Activated CD4-positive, alpha-beta T cell treated with anti-CD3 and anti-CD28 coated beads, Interleukin-2, amount 50 U/mL, for 24 hours (primary cell): ENCODE measurements around the gene PIK3CG.
"Not testable (repeated sequence)": the region's sequence is repeated elsewhere in the genome, so short reads cannot be mapped to it uniquely, and the experiment has no call there.

ENCODE experiments used
- DNase-seq, 2 donors: peaks; one replicate each; pipeline ENCODE4 v3.0.0-alpha.2; 2020; ENCODE audit warnings: low read depth in 1 of 2, low spot score in 1 of 2

The PIK3CG gene

GRCh38 chr7:106885652-106886051 is 20.6 kb downstream of the PIK3CG start:
- DNase-seq = no peak

GRCh38 chr7:106887421-106887820 is 22.3 kb downstream of the PIK3CG start:
- no peak for DNase-seq

- no peak for DNase-seq
Measured at GRCh38 chr7:106888204-106888603, 23.1 kb downstream of the PIK3CG start.

- no peak for DNase-seq
Measured at GRCh38 chr7:106890952-106891351, 25.9 kb downstream of the PIK3CG start.

GRCh38 chr7:106891548-106892410 is 26.7 kb downstream of the PIK3CG start:
- no peak for DNase-seq

GRCh38 chr7:106893591-106893990 is 28.5 kb downstream of the PIK3CG start:
- no peak for DNase-seq

- no peak for DNase-seq
Measured at GRCh38 chr7:106895246-106895864, 30.3 kb downstream of the PIK3CG start.

GRCh38 chr7:106896231-106896630 is 31.1 kb downstream of the PIK3CG start:
- no peak for DNase-seq

- not testable (repeated sequence) for DNase-seq
Measured at GRCh38 chr7:106897553-106897952, 32.5 kb downstream of the PIK3CG start.

- DNase-seq = not testable (repeated sequence)
Measured at GRCh38 chr7:106898967-106899366, 33.9 kb downstream of the PIK3CG start.

- DNase-seq = no peak
Measured at GRCh38 chr7:106901828-106902441, 36.9 kb downstream of the PIK3CG start.

- DNase-seq = no peak
Measured at GRCh38 chr7:106905734-106906133, 40.7 kb downstream of the PIK3CG start.

GRCh38 chr7:106911959-106912358 is 46.9 kb downstream of the PIK3CG start:
- no peak for DNase-seq

- no peak for DNase-seq
Measured at GRCh38 chr7:106914018-106914607, 49.0 kb downstream of the PIK3CG start.

- DNase-seq = no peak
Measured at GRCh38 chr7:106915407-106915806, 50.3 kb downstream of the PIK3CG start.

GRCh38 chr7:106915873-106916272 is 50.8 kb downstream of the PIK3CG start:
- DNase-seq = no peak

- no peak for DNase-seq
Measured at GRCh38 chr7:106916679-106917078, 51.6 kb downstream of the PIK3CG start.

GRCh38 chr7:106918991-106919390 is 53.9 kb downstream of the PIK3CG start:
- DNase-seq = no peak

- not testable (repeated sequence) for DNase-seq
Measured at GRCh38 chr7:106924468-106924867, 59.4 kb downstream of the PIK3CG start.

- DNase-seq = no peak
Measured at GRCh38 chr7:106926892-106927291, 61.8 kb downstream of the PIK3CG start.

- no peak for DNase-seq
Measured at GRCh38 chr7:106927536-106927935, 62.5 kb downstream of the PIK3CG start.

GRCh38 chr7:106929616-106930015 is 64.5 kb downstream of the PIK3CG start:
- not testable (repeated sequence) for DNase-seq
